Mononuclear cell (primary cell): ENCODE measurements around the gene AHCY. TPM values are rescaled to one million over a fixed set of nuclear protein-coding genes. Genes with fewer than 3 reads are reported as not detected.
"Not testable (repeated sequence)": the region's sequence is repeated elsewhere in the genome, so short reads cannot be mapped to it uniquely, and the experiment has no call there.

Source experiments
- H3K27me3 ChIP-seq: 2 replicates; pipeline ENCODE4 v1.6.0; 2011; ENCODE audit warnings: low read length, control low read depth; ENCODE audit not compliant: insufficient read depth
- H3K4me1 ChIP-seq: 2 replicates; pipeline ENCODE4 v1.5.1; 2011; ENCODE audit warnings: mild to moderate bottlenecking, low read length, control low read depth; ENCODE audit not compliant: insufficient read depth
- H3K4me3 ChIP-seq: 2 replicates; pipeline ENCODE4 v1.5.1; 2011; ENCODE audit warnings: mild to moderate bottlenecking, low read length, moderate library complexity
- H3K9me3 ChIP-seq: 2 replicates; pipeline ENCODE4 v1.5.1; 2011; ENCODE audit warnings: low read depth, mild to moderate bottlenecking, control low read depth, low read length
- total RNA-seq: library from RNA; depleted of rRNA; stranded (reverse); fragments of >200 nt; gene quantifications from one replicate; pipeline ENCODE4 v1.2.3, GENCODE V29; 2012

Gene AHCY
- total RNA-seq, 1 donor, result 21.0 TPM

GRCh38 chr20:34293589-34293988 is 9.6 kb downstream of the AHCY start:
- no peak overlapping the region for H3K4me3 ChIP-seq
- no peaks in the 10 kb centered on the region for H3K9me3 ChIP-seq
- no peaks in the 10 kb centered on the region for H3K27me3 ChIP-seq
- peaks cover 6% of the 10 kb centered on the region for H3K4me1 ChIP-seq

GRCh38 chr20:34293119-34293518 is 10.0 kb downstream of the AHCY start:
- Histone ChIP-seq H3K9me3 (no peaks in the 10 kb centered on the region), H3K4me3 (no peak overlapping the region), H3K4me1 (peaks cover 6% of the 10 kb centered on the region), H3K27me3 (no peaks in the 10 kb centered on the region)

- H3K4me3 ChIP-seq, result no peak overlapping the region
- H3K9me3 ChIP-seq, result no peaks in the 10 kb centered on the region
Measured at GRCh38 chr20:34292496-34292895, 10.7 kb downstream of the AHCY start.

GRCh38 chr20:34290471-34290870 is 12.7 kb downstream of the AHCY start:
- Histone ChIP-seq H3K4me3 (no peak overlapping the region), H3K4me1 (peaks cover 6% of the 10 kb centered on the region), H3K27me3 (no peaks in the 10 kb centered on the region), H3K9me3 (no peaks in the 10 kb centered on the region)

More at GRCh38 chr20:34292496-34292895, 10.7 kb downstream of the AHCY start:
- peaks cover 6% of the 10 kb centered on the region for H3K4me1 ChIP-seq
- H3K27me3 ChIP-seq, result no peaks in the 10 kb centered on the region

- not testable (repeated sequence) for H3K27me3 ChIP-seq, H3K4me1 ChIP-seq, H3K9me3 ChIP-seq, H3K4me3 ChIP-seq
Measured at GRCh38 chr20:34287500-34287899, 15.7 kb downstream of the AHCY start.

GRCh38 chr20:34285450-34285849 is 17.7 kb downstream of the AHCY start:
- Histone ChIP-seq H3K9me3 (no peaks in the 10 kb centered on the region), H3K4me1 (no peaks in the 10 kb centered on the region), H3K27me3 (no peaks in the 10 kb centered on the region), H3K4me3 (no peak overlapping the region)

- H3K27me3 ChIP-seq, result no peaks in the 10 kb centered on the region
- no peak overlapping the region for H3K4me3 ChIP-seq
- H3K9me3 ChIP-seq, result no peaks in the 10 kb centered on the region
- no peaks in the 10 kb centered on the region for H3K4me1 ChIP-seq
Measured at GRCh38 chr20:34283844-34284243, 19.3 kb downstream of the AHCY start.

GRCh38 chr20:34282041-34282440 is 21.1 kb downstream of the AHCY start:
- Histone ChIP-seq H3K4me1 (no peaks in the 10 kb centered on the region), H3K27me3 (no peaks in the 10 kb centered on the region), H3K4me3 (no peak overlapping the region), H3K9me3 (no peaks in the 10 kb centered on the region)

- no peaks in the 10 kb centered on the region for H3K27me3 ChIP-seq
- no peaks in the 10 kb centered on the region for H3K4me1 ChIP-seq
- H3K9me3 ChIP-seq, result no peaks in the 10 kb centered on the region
- no peak overlapping the region for H3K4me3 ChIP-seq
Measured at GRCh38 chr20:34281177-34281576, 22.0 kb downstream of the AHCY start.

GRCh38 chr20:34274694-34275093 is 28.5 kb downstream of the AHCY start:
- Histone ChIP-seq H3K9me3 (no peaks in the 10 kb centered on the region), H3K27me3 (no peaks in the 10 kb centered on the region), H3K4me3 (no peak overlapping the region), H3K4me1 (peaks cover 1% of the 10 kb centered on the region)

GRCh38 chr20:34271956-34272355 is 31.2 kb downstream of the AHCY start:
- H3K4me3 ChIP-seq, result no peak overlapping the region
- no peaks in the 10 kb centered on the region for H3K9me3 ChIP-seq
- peaks cover 14% of the 10 kb centered on the region for H3K4me1 ChIP-seq
- H3K27me3 ChIP-seq, result no peaks in the 10 kb centered on the region

- no peaks in the 10 kb centered on the region for H3K9me3 ChIP-seq
- no peak overlapping the region for H3K4me3 ChIP-seq
- peaks cover 14% of the 10 kb centered on the region for H3K4me1 ChIP-seq
- H3K27me3 ChIP-seq, result no peaks in the 10 kb centered on the region
Measured at GRCh38 chr20:34269996-34270627, 33.0 kb downstream of the AHCY start.

GRCh38 chr20:34268851-34269636 is 34.1 kb downstream of the AHCY start:
- Histone ChIP-seq H3K9me3 (no peaks in the 10 kb centered on the region), H3K4me1 (peaks cover 14% of the 10 kb centered on the region), H3K4me3 (peak overlapping the region; percentile 22), H3K27me3 (no peaks in the 10 kb centered on the region)

GRCh38 chr20:34268145-34268544 is 35.0 kb downstream of the AHCY start:
- Histone ChIP-seq H3K27me3 (no peaks in the 10 kb centered on the region), H3K9me3 (no peaks in the 10 kb centered on the region), H3K4me3 (no peak overlapping the region), H3K4me1 (peaks cover 17% of the 10 kb centered on the region)

- Histone ChIP-seq H3K27me3 (no peaks in the 10 kb centered on the region), H3K9me3 (no peaks in the 10 kb centered on the region), H3K4me3 (no peak overlapping the region), H3K4me1 (peaks cover 20% of the 10 kb centered on the region)
Measured at GRCh38 chr20:34264141-34264540, 39.0 kb downstream of the AHCY start.

- H3K27me3 ChIP-seq, H3K9me3 ChIP-seq, H3K4me3 ChIP-seq: not testable (repeated sequence)
- peaks cover 13% of the 10 kb centered on the region for H3K4me1 ChIP-seq
Measured at GRCh38 chr20:34263468-34263867, 39.7 kb downstream of the AHCY start.
